ENCODE data around the gene MTRR. TPM values are rescaled to one million over a fixed set of nuclear protein-coding genes. Genes with fewer than 3 reads are reported as not detected.

MTRR gene
- total RNA-seq, 1 experiment from 2014 or later: 72.6 TPM

- no peak for TF ChIP-seq CTCF (conservative IDR thresholded peaks at IDR 0.05)
- TF ChIP-seq EZH2 (IDR thresholded peaks at IDR 0.05; ENCODE audit: low read depth): no peak
- Histone ChIP-seq H3K9me2 (ENCODE audit: insufficient read depth) (no peaks in the 10 kb centered on the region), H3K4me3 (no peak overlapping the region), H3K27me3 (ENCODE audit: insufficient read depth, low read depth) (no peaks in the 10 kb centered on the region), H3K4me1 (replicated peaks; ENCODE audit: insufficient read depth) (peaks cover 9% of the 10 kb centered on the region), H3F3A (ENCODE audit: insufficient read depth, low read depth) (no peaks in the 10 kb centered on the region), H4K20me1 (ENCODE audit: insufficient read depth) (peaks cover 40% of the 10 kb centered on the region), H3K27ac (no peak overlapping the region), H2AFZ (no peak overlapping the region), H3K79me2 (ENCODE audit: low read depth) (peaks cover 52% of the 10 kb centered on the region), H3K36me3 (ENCODE audit: low read depth) (peaks cover 41% of the 10 kb centered on the region), H3K4me2 (no peak overlapping the region), H3K9me3 (ENCODE audit: insufficient read depth, low read depth) (no peaks in the 10 kb centered on the region)
- no peak for DNase-seq
- intact Hi-C loops (cut with micrococcal nuclease; ENCODE audit: unreplicated experiment): no loop called here
- no TSS peak for BruUV-seq (replicated peaks)
- ChIA-PET CTCF (interaction anchor here (0.6 kb wide), 1 partner anchor 13 kb away, joined by 3 read pairs; no protein-coding TSS in a partner anchor), POLR2A (ENCODE audit: unreplicated experiment) (no interaction called here)
Observed at GRCh38 chr5:7874639-7875038, 5.7 kb downstream of the MTRR start.

- Histone ChIP-seq H2AFZ (no peak overlapping the region), H3K79me2 (ENCODE audit: low read depth) (peaks cover 47% of the 10 kb centered on the region), H4K20me1 (ENCODE audit: insufficient read depth) (peaks cover 35% of the 10 kb centered on the region), H3K27ac (no peak overlapping the region), H3K4me2 (no peak overlapping the region), H3K4me1 (replicated peaks; ENCODE audit: insufficient read depth) (peaks cover 7% of the 10 kb centered on the region), H3F3A (ENCODE audit: insufficient read depth, low read depth) (no peaks in the 10 kb centered on the region), H3K27me3 (ENCODE audit: insufficient read depth, low read depth) (no peaks in the 10 kb centered on the region), H3K9me3 (ENCODE audit: insufficient read depth, low read depth) (no peaks in the 10 kb centered on the region), H3K9me2 (ENCODE audit: insufficient read depth) (no peaks in the 10 kb centered on the region), H3K4me3 (no peak overlapping the region), H3K36me3 (ENCODE audit: low read depth) (peaks cover 41% of the 10 kb centered on the region)
- no TSS peak for BruUV-seq (replicated peaks)
- TF ChIP-seq CTCF (conservative IDR thresholded peaks at IDR 0.05) (no peak), EZH2 (IDR thresholded peaks at IDR 0.05; ENCODE audit: low read depth) (no peak)
- ChIA-PET POLR2A (ENCODE audit: unreplicated experiment) (no interaction called here), CTCF (no interaction called here)
- intact Hi-C loops (cut with micrococcal nuclease; ENCODE audit: unreplicated experiment): no loop called here
- no peak for DNase-seq
Observed at GRCh38 chr5:7875151-7875550, 6.2 kb downstream of the MTRR start.

- ChIA-PET POLR2A (ENCODE audit: unreplicated experiment) (no interaction called here), CTCF (no interaction called here)
- Histone ChIP-seq H3K4me2 (no peak overlapping the region), H3K27me3 (ENCODE audit: insufficient read depth, low read depth) (no peaks in the 10 kb centered on the region), H3K9me3 (ENCODE audit: insufficient read depth, low read depth) (no peaks in the 10 kb centered on the region), H3K4me3 (no peak overlapping the region), H3K27ac (no peak overlapping the region), H3K4me1 (replicated peaks; ENCODE audit: insufficient read depth) (no peaks in the 10 kb centered on the region), H4K20me1 (ENCODE audit: insufficient read depth) (peaks cover 20% of the 10 kb centered on the region), H3K79me2 (ENCODE audit: low read depth) (peaks cover 30% of the 10 kb centered on the region), H2AFZ (no peak overlapping the region), H3K9me2 (ENCODE audit: insufficient read depth) (no peaks in the 10 kb centered on the region), H3K36me3 (ENCODE audit: low read depth) (peaks cover 41% of the 10 kb centered on the region), H3F3A (ENCODE audit: insufficient read depth, low read depth) (no peaks in the 10 kb centered on the region)
- no peak for DNase-seq
- no peak for TF ChIP-seq EZH2 (IDR thresholded peaks at IDR 0.05; ENCODE audit: low read depth)
- no peak for TF ChIP-seq CTCF (conservative IDR thresholded peaks at IDR 0.05)
- no TSS peak for BruUV-seq (replicated peaks)
- intact Hi-C loops (cut with micrococcal nuclease; ENCODE audit: unreplicated experiment): no loop called here
Observed at GRCh38 chr5:7876867-7877266, 7.9 kb downstream of the MTRR start.

Data from PC-9 (cell line).